GM23248 (cell line): ENCODE results near the gene TENM3. TPM values are rescaled to one million over a fixed set of nuclear protein-coding genes. Genes with fewer than 3 reads are reported as not detected.

Experiments
- DNase-seq: peaks from one replicate; pipeline ENCODE4 v3.0.0-alpha.2; 2015
- H2AFZ ChIP-seq: fragments of 200-600 bp; sonication (generic); 2 replicates; pipeline ENCODE4 v1.6.1; 2016; ENCODE audit warnings: antibody characterized with exemption
- H3F3A ChIP-seq: fragments of 200-600 bp; sonication (generic); 2 replicates; pipeline ENCODE4 v1.6.1; 2016; ENCODE audit warnings: mild to moderate bottlenecking, antibody characterized with exemption, mixed run types; ENCODE audit not compliant: insufficient read depth
- H3K27ac ChIP-seq: fragments of 200-600 bp; sonication (generic); 2 replicates; pipeline ENCODE4 v1.5.1; 2016; ENCODE audit warnings: mild to moderate bottlenecking
- H3K27me3 ChIP-seq: fragments of 200-600 bp; sonication (generic); replicated peaks from 2 replicates; pipeline ENCODE4 v1.6.1; 2016; ENCODE audit warnings: mild to moderate bottlenecking; ENCODE audit not compliant: insufficient read depth
- H3K36me3 ChIP-seq: fragments of 200-600 bp; sonication (generic); 2 replicates; pipeline ENCODE4 v1.6.1; 2016; ENCODE audit warnings: low read depth, mild to moderate bottlenecking
- H3K4me1 ChIP-seq: fragments of 200-600 bp; sonication (generic); 2 replicates; pipeline ENCODE4 v1.6.1; 2016; ENCODE audit warnings: mild to moderate bottlenecking; ENCODE audit not compliant: insufficient read depth
- H3K4me2 ChIP-seq: fragments of 200-600 bp; sonication (generic); one replicate; pipeline ENCODE4 v1.6.1; 2016; ENCODE audit warnings: mild to moderate bottlenecking; ENCODE audit not compliant: unreplicated experiment
- H3K4me3 ChIP-seq: fragments of 200-600 bp; sonication (generic); 2 replicates; pipeline ENCODE4 v1.5.1; 2016; ENCODE audit warnings: mild to moderate bottlenecking
- H3K79me2 ChIP-seq: fragments of 200-600 bp; sonication (generic); 2 replicates; pipeline ENCODE4 v1.6.1; 2016; ENCODE audit warnings: mild to moderate bottlenecking; ENCODE audit not compliant: insufficient read depth
- H3K9ac ChIP-seq: fragments of 200-600 bp; sonication (generic); 2 replicates; pipeline ENCODE4 v1.6.1; 2016; ENCODE audit warnings: mild to moderate bottlenecking
- H3K9me2 ChIP-seq: fragments of 200-600 bp; sonication (generic); 2 replicates; pipeline ENCODE4 v1.6.1; 2016; ENCODE audit warnings: mixed run types, mild to moderate bottlenecking, moderate library complexity; ENCODE audit not compliant: insufficient read depth
- H3K9me3 ChIP-seq: fragments of 200-600 bp; sonication (generic); one replicate; pipeline ENCODE4 v1.6.1; 2017; ENCODE audit warnings: low read depth
- H4K20me1 ChIP-seq: fragments of 200-600 bp; sonication (generic); 2 replicates; pipeline ENCODE4 v1.6.0; 2016; ENCODE audit not compliant: insufficient read depth
- EZH2 ChIP-seq: fragments of 200-600 bp; sonication (generic); IDR thresholded peaks from 2 replicates; pipeline ENCODE4 v1.6.1; 2018; ENCODE audit warnings: antibody characterized with exemption, mild to moderate bottlenecking; ENCODE audit not compliant: insufficient read depth, poor library complexity, severe bottlenecking
- EZH2phosphoT487 ChIP-seq: fragments of 200-600 bp; sonication (generic); IDR thresholded peaks from 2 replicates; pipeline ENCODE4 v1.6.1; 2018; ENCODE audit warnings: antibody characterized with exemption, moderate library complexity, mild to moderate bottlenecking, low read depth; ENCODE audit not compliant: insufficient read depth
- WGBS, 2 experiments: methylation state at CpG; one replicate each; pipeline ENCODE4 v1.1.6; 2015 to 2017; ENCODE audit warnings: low lambda C conversion rate in 2 of 2, low coverage in 1 of 2; ENCODE audit errors: missing lambda C conversion rate in 2 of 2; 5-methylcytosine and 5-hydroxymethylcytosine counted together
- in situ Hi-C: fragments of 300-500 bp; cut with MboI; formaldehyde crosslinking; loops from 2 replicates; pipeline ENCODE4 v1.15.0; 2020
- polyA plus RNA-seq: library from polyadenylated mRNA; unstranded; fragments of >200 nt; fragmentation: Nextera tagmentation; extraction: Ambion mirVana; gene quantifications from 2 replicates; pipeline ENCODE4 v1.2.1, GENCODE V29; 2016
- total RNA-seq: library from RNA; depleted of rRNA; stranded (reverse); fragments of >200 nt; shearing (Covaris generic); gene quantifications from 2 replicates; pipeline ENCODE4 v1.2.3, GENCODE V29; 2014

TENM3 gene
- total and polyA plus RNA-seq, 2 experiments from 2014 or later = 0.83 to 8.1 TPM

- TF ChIP-seq EZH2 (no peak), EZH2phosphoT487 (no peak)
- DNase-seq = no peak
- H3K4me3 ChIP-seq = no peak overlapping the region
- no peaks in the 10 kb centered on the region for H3K4me1 ChIP-seq
- no peak overlapping the region for H2AFZ ChIP-seq
- H3K9ac ChIP-seq = no peak overlapping the region
- in situ Hi-C loops = no loop called here
- H3K9me3 ChIP-seq = no peaks in the 10 kb centered on the region
- 21 to 29% methylated on average over 3 of the region's 3 CpGs for WGBS, 2 experiments
- no peaks in the 10 kb centered on the region for H3K27me3 ChIP-seq
- no peak overlapping the region for H3K4me2 ChIP-seq
- H3K36me3 ChIP-seq = no peaks in the 10 kb centered on the region
- no peak overlapping the region for H3K27ac ChIP-seq
- no peaks in the 10 kb centered on the region for H4K20me1 ChIP-seq
- H3K79me2 ChIP-seq = no peaks in the 10 kb centered on the region
- H3F3A ChIP-seq = no peaks in the 10 kb centered on the region
- H3K9me2 ChIP-seq = no peaks in the 10 kb centered on the region
Observed at GRCh38 chr4:182320580-182320979, 77.4 kb downstream of the TENM3 start.

- H3K9me3 ChIP-seq = no peaks in the 10 kb centered on the region
- in situ Hi-C loops = no loop called here
- WGBS, 2 experiments = 34 to 45% methylated on average over 10 of the region's 10 CpGs
- H3K4me2 ChIP-seq = no peak overlapping the region
- H3K4me3 ChIP-seq = no peak overlapping the region
- H2AFZ ChIP-seq = no peak overlapping the region
- no peaks in the 10 kb centered on the region for H3K36me3 ChIP-seq
- DNase-seq = no peak
- no peaks in the 10 kb centered on the region for H3K79me2 ChIP-seq
- TF ChIP-seq EZH2phosphoT487 (no peak), EZH2 (no peak)
- H3K4me1 ChIP-seq = no peaks in the 10 kb centered on the region
- H4K20me1 ChIP-seq = no peaks in the 10 kb centered on the region
- no peaks in the 10 kb centered on the region for H3F3A ChIP-seq
- no peaks in the 10 kb centered on the region for H3K9me2 ChIP-seq
- no peak overlapping the region for H3K9ac ChIP-seq
- no peak overlapping the region for H3K27ac ChIP-seq
- no peaks in the 10 kb centered on the region for H3K27me3 ChIP-seq
Observed at GRCh38 chr4:182324282-182324681, 81.1 kb downstream of the TENM3 start.

- no peaks in the 10 kb centered on the region for H3K36me3 ChIP-seq
- in situ Hi-C loops = no loop called here
- no peaks in the 10 kb centered on the region for H3K4me1 ChIP-seq
- no peaks in the 10 kb centered on the region for H3K9me2 ChIP-seq
- no peak overlapping the region for H3K4me3 ChIP-seq
- no peak overlapping the region for H3K4me2 ChIP-seq
- H3K27ac ChIP-seq = no peak overlapping the region
- no peaks in the 10 kb centered on the region for H3K9me3 ChIP-seq
- H3F3A ChIP-seq = no peaks in the 10 kb centered on the region
- no peaks in the 10 kb centered on the region for H3K27me3 ChIP-seq
- TF ChIP-seq EZH2 (no peak), EZH2phosphoT487 (no peak)
- no peaks in the 10 kb centered on the region for H3K79me2 ChIP-seq
- H3K9ac ChIP-seq = no peak overlapping the region
- no peaks in the 10 kb centered on the region for H4K20me1 ChIP-seq
- WGBS, 2 experiments = 7 to 8% methylated on average over 3 of the region's 3 CpGs
- H2AFZ ChIP-seq = no peak overlapping the region
- no peak for DNase-seq
Observed at GRCh38 chr4:182325397-182325796, 82.2 kb downstream of the TENM3 start.

GRCh38 chr4:182325848-182326255 is 82.7 kb downstream of the TENM3 start:
- no peak for TF ChIP-seq EZH2phosphoT487
- no peak for TF ChIP-seq EZH2
- Histone ChIP-seq H2AFZ (no peak overlapping the region), H4K20me1 (no peaks in the 10 kb centered on the region), H3K79me2 (no peaks in the 10 kb centered on the region), H3F3A (no peaks in the 10 kb centered on the region), H3K4me3 (no peak overlapping the region), H3K9me3 (no peaks in the 10 kb centered on the region), H3K27ac (no peak overlapping the region), H3K36me3 (no peaks in the 10 kb centered on the region), H3K4me1 (no peaks in the 10 kb centered on the region), H3K9me2 (no peaks in the 10 kb centered on the region), H3K4me2 (no peak overlapping the region), H3K9ac (no peak overlapping the region), H3K27me3 (no peaks in the 10 kb centered on the region)
- in situ Hi-C loops = no loop called here
- WGBS, 2 experiments = 24 to 25% methylated on average over 16 of the region's 16 CpGs
- no peak for DNase-seq

GRCh38 chr4:182328505-182328904 is 85.3 kb downstream of the TENM3 start:
- Histone ChIP-seq H3K4me3 (no peak overlapping the region), H3K79me2 (no peaks in the 10 kb centered on the region), H3K27me3 (no peaks in the 10 kb centered on the region), H4K20me1 (no peaks in the 10 kb centered on the region), H3K36me3 (no peaks in the 10 kb centered on the region), H3K4me2 (no peak overlapping the region), H3K27ac (no peak overlapping the region), H3F3A (no peaks in the 10 kb centered on the region), H2AFZ (no peak overlapping the region), H3K9ac (no peak overlapping the region), H3K9me2 (no peaks in the 10 kb centered on the region), H3K9me3 (no peaks in the 10 kb centered on the region), H3K4me1 (no peaks in the 10 kb centered on the region)
- 25 to 33% methylated on average over 7 of the region's 7 CpGs for WGBS, 2 experiments
- TF ChIP-seq EZH2phosphoT487 (no peak), EZH2 (no peak)
- in situ Hi-C loops = no loop called here
- DNase-seq = no peak
